Stromal cell of bone marrow (primary cell): ENCODE results near the gene CECR2.

Experiments used
- DNase-seq: peaks from one replicate; pipeline ENCODE4 v3.0.0-alpha.2; 2012; ENCODE audit warnings: low read depth

Gene CECR2

GRCh38 chr22:17368144-17368543 is 1.1 kb upstream of the CECR2 start:
- no peak for DNase-seq

- no peak for DNase-seq
These were observed 464 bp upstream of the CECR2 start for GRCh38 chr22:17368554-17369438.

- DNase-seq: no peak
These were observed 936 bp downstream of the CECR2 start for GRCh38 chr22:17370026-17370765.

- no peak for DNase-seq
These were observed 1.6 kb downstream of the CECR2 start for GRCh38 chr22:17370766-17371432.

GRCh38 chr22:17371448-17371847 is 2.2 kb downstream of the CECR2 start:
- no peak for DNase-seq

- no peak for DNase-seq
These were observed 4.6 kb downstream of the CECR2 start for GRCh38 chr22:17373855-17374254.

- DNase-seq: no peak
These were observed 6.8 kb downstream of the CECR2 start for GRCh38 chr22:17375914-17376614.

- DNase-seq: no peak
These were observed 7.7 kb downstream of the CECR2 start for GRCh38 chr22:17376950-17377349.

- no peak for DNase-seq
These were observed 10.7 kb downstream of the CECR2 start for GRCh38 chr22:17379944-17380343.

- DNase-seq: no peak
These were observed 11.3 kb downstream of the CECR2 start for GRCh38 chr22:17380359-17381087.

GRCh38 chr22:17381192-17381913 is 12.1 kb downstream of the CECR2 start:
- DNase-seq: no peak

- no peak for DNase-seq
These were observed 15.5 kb downstream of the CECR2 start for GRCh38 chr22:17384612-17385330.

- no peak for DNase-seq
These were observed 18.1 kb downstream of the CECR2 start for GRCh38 chr22:17387356-17387755.

GRCh38 chr22:17388235-17388634 is 19.0 kb downstream of the CECR2 start:
- DNase-seq: no peak

GRCh38 chr22:17390087-17390486 is 20.8 kb downstream of the CECR2 start:
- DNase-seq: no peak

- no peak for DNase-seq
These were observed 27.3 kb downstream of the CECR2 start for GRCh38 chr22:17396516-17396915.

GRCh38 chr22:17397756-17398547 is 28.7 kb downstream of the CECR2 start:
- no peak for DNase-seq

GRCh38 chr22:17400305-17400704 is 31.0 kb downstream of the CECR2 start:
- DNase-seq: no peak

GRCh38 chr22:17401728-17402127 is 32.5 kb downstream of the CECR2 start:
- DNase-seq: no peak
